ENCODE data around the gene AJM1. TPM values are rescaled to one million over a fixed set of nuclear protein-coding genes. Genes with fewer than 3 reads are reported as not detected.
"Not testable (repeated sequence)": the region's sequence is repeated elsewhere in the genome, so short reads cannot be mapped to it uniquely, and the experiment has no call there.

The AJM1 gene
- total RNA-seq, 1 donor from 2014 or later: 5.9 TPM

GRCh38 chr9:136875155-136875554 lies 32.9 kb downstream of the AJM1 start:
- H3K9me3 ChIP-seq: no peaks in the 10 kb centered on the region
- intact Hi-C loops (cut with DNase I): no loop called here
- H3K4me3 ChIP-seq: no peak overlapping the region
- no peaks in the 10 kb centered on the region for H3K27me3 ChIP-seq
- TF ChIP-seq CTCF (IDR thresholded peaks at IDR 0.05): no peak
- H3K27ac ChIP-seq: no peak overlapping the region
- no peaks in the 10 kb centered on the region for H3K4me1 ChIP-seq
- no peaks in the 10 kb centered on the region for H3K36me3 ChIP-seq
- no peak for DNase-seq (ENCODE audit: low spot score in 2 of 2)

GRCh38 chr9:136876476-136876875 lies 34.2 kb downstream of the AJM1 start:
- DNase-seq (ENCODE audit: low spot score in 2 of 2): no peak
- TF ChIP-seq CTCF (IDR thresholded peaks at IDR 0.05): no peak
- H3K4me3 ChIP-seq: no peak overlapping the region
- H3K9me3 ChIP-seq: no peaks in the 10 kb centered on the region
- intact Hi-C loops (cut with DNase I): no loop called here
- H3K4me1 ChIP-seq: no peaks in the 10 kb centered on the region
- H3K36me3 ChIP-seq: no peaks in the 10 kb centered on the region
- no peaks in the 10 kb centered on the region for H3K27me3 ChIP-seq
- H3K27ac ChIP-seq: no peak overlapping the region

- Histone ChIP-seq H3K27ac (no peak overlapping the region), H3K36me3 (no peaks in the 10 kb centered on the region), H3K9me3 (no peaks in the 10 kb centered on the region), H3K4me1 (no peaks in the 10 kb centered on the region), H3K27me3 (no peaks in the 10 kb centered on the region), H3K4me3 (no peak overlapping the region)
- intact Hi-C loops (cut with DNase I): no loop called here
- no peak for DNase-seq (ENCODE audit: low spot score in 2 of 2)
- no peak for TF ChIP-seq CTCF (IDR thresholded peaks at IDR 0.05)
These were observed 38.4 kb downstream of the AJM1 start for GRCh38 chr9:136880651-136881050.

- Histone ChIP-seq H3K27ac (no peak overlapping the region), H3K36me3 (no peaks in the 10 kb centered on the region), H3K9me3 (no peaks in the 10 kb centered on the region), H3K4me3 (no peak overlapping the region), H3K27me3 (no peaks in the 10 kb centered on the region), H3K4me1 (no peaks in the 10 kb centered on the region)
- intact Hi-C loops (cut with DNase I): no loop called here
- DNase-seq (ENCODE audit: low spot score in 2 of 2): no peak
- no peak for TF ChIP-seq CTCF (IDR thresholded peaks at IDR 0.05)
These were observed 39.4 kb downstream of the AJM1 start for GRCh38 chr9:136881691-136882108.

GRCh38 chr9:136882109-136882946 lies 40.0 kb downstream of the AJM1 start:
- no peaks in the 10 kb centered on the region for H3K27me3 ChIP-seq
- H3K36me3 ChIP-seq: no peaks in the 10 kb centered on the region
- H3K27ac ChIP-seq: no peak overlapping the region
- DNase-seq (ENCODE audit: low spot score in 2 of 2): peak; percentile 24 to 80
- peak overlapping the region in 1 of 2 donors; percentile 18 for H3K4me3 ChIP-seq
- H3K9me3 ChIP-seq: no peaks in the 10 kb centered on the region
- no peak for TF ChIP-seq CTCF (IDR thresholded peaks at IDR 0.05)
- H3K4me1 ChIP-seq: peaks cover 0 to 3% of the 10 kb centered on the region in 2 donors
- intact Hi-C loops (cut with DNase I): no loop called here

GRCh38 chr9:136882947-136883283 lies 40.6 kb downstream of the AJM1 start:
- H3K4me3 ChIP-seq; H3K9me3 ChIP-seq; H3K27ac ChIP-seq; H3K4me1 ChIP-seq; H3K36me3 ChIP-seq; DNase-seq (ENCODE audit: low spot score in 2 of 2); intact Hi-C loops (cut with DNase I); H3K27me3 ChIP-seq: not testable (repeated sequence)

- H3K36me3 ChIP-seq; DNase-seq (ENCODE audit: low spot score in 2 of 2); H3K27ac ChIP-seq; intact Hi-C loops (cut with DNase I); H3K27me3 ChIP-seq; H3K4me1 ChIP-seq; H3K9me3 ChIP-seq; H3K4me3 ChIP-seq: not testable (repeated sequence)
These were observed 41.4 kb downstream of the AJM1 start for GRCh38 chr9:136883670-136884069.

Data from ascending aorta (tissue), 2 donors.